Upper lobe of left lung (tissue), 4 donors: ENCODE results near the gene SSBP3.

Source experiments
- EP300 ChIP-seq, 4 donors: sonication (generic); formaldehyde crosslinking; IDR thresholded peaks; one replicate each; pipeline ENCODE4 v1.5.1; 2017; ENCODE audit warnings: antibody characterized with exemption in 4 of 4, control low read depth in 2 of 4
- POLR2A ChIP-seq, 4 donors: fragments of 450-650 bp; IDR thresholded peaks; one replicate each; pipeline ENCODE4 v1.5.1; 2016 to 2017; ENCODE audit warnings: antibody characterized with exemption in 4 of 4, mild to moderate bottlenecking in 2 of 4
- POLR2AphosphoS5 ChIP-seq, 2 donors: sonication (generic); formaldehyde crosslinking; IDR thresholded peaks; one replicate each; pipeline ENCODE4 v1.5.1; 2017; ENCODE audit warnings: antibody characterized with exemption in 2 of 2
- TF ChIP-seq, protein P1 (sequence below), 6 experiments: fragments of 450-650 bp in 4 of 6; fragments of 200-600 bp in 2 of 6; sonication (generic) in 2 of 6; IDR thresholded peaks; one replicate each; pipeline ENCODE4 v1.5.1; 2016 to 2019; ENCODE audit warnings: antibody characterized with exemption in 6 of 6

DNA sequence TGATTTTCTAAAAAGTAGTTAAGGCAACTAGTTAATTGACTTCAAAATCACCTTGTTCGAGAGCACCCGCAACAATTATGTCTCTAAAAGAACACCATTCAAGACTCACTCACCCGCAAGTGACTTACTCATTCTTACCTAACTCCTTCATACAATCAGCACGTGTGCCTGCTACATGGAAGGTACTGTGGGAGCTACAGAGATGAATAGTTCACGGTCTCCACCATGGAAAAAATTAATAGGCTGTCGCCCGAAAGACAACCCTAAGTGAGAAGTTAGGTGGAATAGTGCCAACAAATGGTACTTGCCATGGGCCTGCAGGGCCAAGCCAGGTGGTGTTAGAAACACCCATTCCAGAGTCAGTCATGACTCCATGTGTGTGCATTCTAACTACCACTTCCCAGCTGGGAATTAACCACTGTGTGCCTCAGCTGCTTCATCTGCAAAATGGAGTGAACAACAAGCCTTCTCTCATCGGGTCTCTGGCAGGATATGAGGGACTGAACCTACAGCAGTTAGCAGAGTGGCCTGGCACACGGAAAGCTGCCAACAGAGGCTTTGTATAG, 7.1 kb downstream of the SSBP3 start:
- no peak for TF ChIP-seq EP300 (IDR thresholded peaks at IDR 0.05)
- no peak for TF ChIP-seq POLR2A (IDR thresholded peaks at IDR 0.05)
- TF ChIP-seq, protein P1, sequence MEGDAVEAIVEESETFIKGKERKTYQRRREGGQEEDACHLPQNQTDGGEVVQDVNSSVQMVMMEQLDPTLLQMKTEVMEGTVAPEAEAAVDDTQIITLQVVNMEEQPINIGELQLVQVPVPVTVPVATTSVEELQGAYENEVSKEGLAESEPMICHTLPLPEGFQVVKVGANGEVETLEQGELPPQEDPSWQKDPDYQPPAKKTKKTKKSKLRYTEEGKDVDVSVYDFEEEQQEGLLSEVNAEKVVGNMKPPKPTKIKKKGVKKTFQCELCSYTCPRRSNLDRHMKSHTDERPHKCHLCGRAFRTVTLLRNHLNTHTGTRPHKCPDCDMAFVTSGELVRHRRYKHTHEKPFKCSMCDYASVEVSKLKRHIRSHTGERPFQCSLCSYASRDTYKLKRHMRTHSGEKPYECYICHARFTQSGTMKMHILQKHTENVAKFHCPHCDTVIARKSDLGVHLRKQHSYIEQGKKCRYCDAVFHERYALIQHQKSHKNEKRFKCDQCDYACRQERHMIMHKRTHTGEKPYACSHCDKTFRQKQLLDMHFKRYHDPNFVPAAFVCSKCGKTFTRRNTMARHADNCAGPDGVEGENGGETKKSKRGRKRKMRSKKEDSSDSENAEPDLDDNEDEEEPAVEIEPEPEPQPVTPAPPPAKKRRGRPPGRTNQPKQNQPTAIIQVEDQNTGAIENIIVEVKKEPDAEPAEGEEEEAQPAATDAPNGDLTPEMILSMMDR (IDR thresholded peaks at IDR 0.05): no peak
- no peak for TF ChIP-seq POLR2AphosphoS5 (IDR thresholded peaks at IDR 0.05)
